H1 (cell line): ENCODE results near the gene FSIP1. TPM values are rescaled to one million over a fixed set of nuclear protein-coding genes. Genes with fewer than 3 reads are reported as not detected.

Experiments used
- KDM4A ChIP-seq: IDR thresholded peaks from one replicate; pipeline ENCODE4 v1.7.1; 2012; ENCODE audit warnings: low read depth, mild to moderate bottlenecking, moderate library complexity, low read length, inconsistent platforms; ENCODE audit not compliant: severe bottlenecking
- POLR2A ChIP-seq, 2 experiments: IDR thresholded peaks; 1 replicate in 1 of 2; 2 replicates in 1 of 2; pipeline ENCODE4 v1.6.1; 2011; ENCODE audit warnings: low read depth in 2 of 2, low read length in 2 of 2, mild to moderate bottlenecking in 2 of 2; ENCODE audit errors: control extremely low read depth in 1 of 2
- polyA plus RNA-seq, 7 experiments: library from polyadenylated mRNA; depleted of rRNA in 3 of 7; stranded (reverse) in 5 of 7; unstranded in 2 of 7; fragments of >200 nt in 5 of 7; fragments of 200-250 nt in 2 of 7; gene quantifications; 1 replicate in 5 of 7; 2 replicates in 1 of 7; 4 replicates in 1 of 7; pipeline versions ENCODE4 v1.2.1 to v1.2.3, GENCODE V29; 2011 to 2013; ENCODE audit warnings: missing spikeins in 2 of 7, mixed read lengths in 2 of 7
- total RNA-seq: library from RNA; stranded (reverse); fragmentation: NEBNext Ultra II Directional; extraction: Animal tissue kit (Norgen Biotek cat#: 25700); gene quantifications from 2 replicates; pipeline ENCODE4 v1.2.1, GENCODE V29; 2021
- TF ChIP-seq, protein P1 (sequence below): fragments of 300-600 bp; sonication (generic); IDR thresholded peaks from 2 replicates; pipeline ENCODE4 v1.7.1; 2012; ENCODE audit warnings: low read length, moderate library complexity, mild to moderate bottlenecking, inconsistent platforms; ENCODE audit not compliant: insufficient replicate concordance

Gene FSIP1
- total and polyA plus RNA-seq, 2 of the 8 experiments (the other 6 are each of a cell fraction or from before 2014, with no cell fraction given), result 0.18 to 1.3 TPM

GRCh38 chr15:39589815-39590644, 192.6 kb downstream of the FSIP1 start (continued):
- TF ChIP-seq, protein P1, sequence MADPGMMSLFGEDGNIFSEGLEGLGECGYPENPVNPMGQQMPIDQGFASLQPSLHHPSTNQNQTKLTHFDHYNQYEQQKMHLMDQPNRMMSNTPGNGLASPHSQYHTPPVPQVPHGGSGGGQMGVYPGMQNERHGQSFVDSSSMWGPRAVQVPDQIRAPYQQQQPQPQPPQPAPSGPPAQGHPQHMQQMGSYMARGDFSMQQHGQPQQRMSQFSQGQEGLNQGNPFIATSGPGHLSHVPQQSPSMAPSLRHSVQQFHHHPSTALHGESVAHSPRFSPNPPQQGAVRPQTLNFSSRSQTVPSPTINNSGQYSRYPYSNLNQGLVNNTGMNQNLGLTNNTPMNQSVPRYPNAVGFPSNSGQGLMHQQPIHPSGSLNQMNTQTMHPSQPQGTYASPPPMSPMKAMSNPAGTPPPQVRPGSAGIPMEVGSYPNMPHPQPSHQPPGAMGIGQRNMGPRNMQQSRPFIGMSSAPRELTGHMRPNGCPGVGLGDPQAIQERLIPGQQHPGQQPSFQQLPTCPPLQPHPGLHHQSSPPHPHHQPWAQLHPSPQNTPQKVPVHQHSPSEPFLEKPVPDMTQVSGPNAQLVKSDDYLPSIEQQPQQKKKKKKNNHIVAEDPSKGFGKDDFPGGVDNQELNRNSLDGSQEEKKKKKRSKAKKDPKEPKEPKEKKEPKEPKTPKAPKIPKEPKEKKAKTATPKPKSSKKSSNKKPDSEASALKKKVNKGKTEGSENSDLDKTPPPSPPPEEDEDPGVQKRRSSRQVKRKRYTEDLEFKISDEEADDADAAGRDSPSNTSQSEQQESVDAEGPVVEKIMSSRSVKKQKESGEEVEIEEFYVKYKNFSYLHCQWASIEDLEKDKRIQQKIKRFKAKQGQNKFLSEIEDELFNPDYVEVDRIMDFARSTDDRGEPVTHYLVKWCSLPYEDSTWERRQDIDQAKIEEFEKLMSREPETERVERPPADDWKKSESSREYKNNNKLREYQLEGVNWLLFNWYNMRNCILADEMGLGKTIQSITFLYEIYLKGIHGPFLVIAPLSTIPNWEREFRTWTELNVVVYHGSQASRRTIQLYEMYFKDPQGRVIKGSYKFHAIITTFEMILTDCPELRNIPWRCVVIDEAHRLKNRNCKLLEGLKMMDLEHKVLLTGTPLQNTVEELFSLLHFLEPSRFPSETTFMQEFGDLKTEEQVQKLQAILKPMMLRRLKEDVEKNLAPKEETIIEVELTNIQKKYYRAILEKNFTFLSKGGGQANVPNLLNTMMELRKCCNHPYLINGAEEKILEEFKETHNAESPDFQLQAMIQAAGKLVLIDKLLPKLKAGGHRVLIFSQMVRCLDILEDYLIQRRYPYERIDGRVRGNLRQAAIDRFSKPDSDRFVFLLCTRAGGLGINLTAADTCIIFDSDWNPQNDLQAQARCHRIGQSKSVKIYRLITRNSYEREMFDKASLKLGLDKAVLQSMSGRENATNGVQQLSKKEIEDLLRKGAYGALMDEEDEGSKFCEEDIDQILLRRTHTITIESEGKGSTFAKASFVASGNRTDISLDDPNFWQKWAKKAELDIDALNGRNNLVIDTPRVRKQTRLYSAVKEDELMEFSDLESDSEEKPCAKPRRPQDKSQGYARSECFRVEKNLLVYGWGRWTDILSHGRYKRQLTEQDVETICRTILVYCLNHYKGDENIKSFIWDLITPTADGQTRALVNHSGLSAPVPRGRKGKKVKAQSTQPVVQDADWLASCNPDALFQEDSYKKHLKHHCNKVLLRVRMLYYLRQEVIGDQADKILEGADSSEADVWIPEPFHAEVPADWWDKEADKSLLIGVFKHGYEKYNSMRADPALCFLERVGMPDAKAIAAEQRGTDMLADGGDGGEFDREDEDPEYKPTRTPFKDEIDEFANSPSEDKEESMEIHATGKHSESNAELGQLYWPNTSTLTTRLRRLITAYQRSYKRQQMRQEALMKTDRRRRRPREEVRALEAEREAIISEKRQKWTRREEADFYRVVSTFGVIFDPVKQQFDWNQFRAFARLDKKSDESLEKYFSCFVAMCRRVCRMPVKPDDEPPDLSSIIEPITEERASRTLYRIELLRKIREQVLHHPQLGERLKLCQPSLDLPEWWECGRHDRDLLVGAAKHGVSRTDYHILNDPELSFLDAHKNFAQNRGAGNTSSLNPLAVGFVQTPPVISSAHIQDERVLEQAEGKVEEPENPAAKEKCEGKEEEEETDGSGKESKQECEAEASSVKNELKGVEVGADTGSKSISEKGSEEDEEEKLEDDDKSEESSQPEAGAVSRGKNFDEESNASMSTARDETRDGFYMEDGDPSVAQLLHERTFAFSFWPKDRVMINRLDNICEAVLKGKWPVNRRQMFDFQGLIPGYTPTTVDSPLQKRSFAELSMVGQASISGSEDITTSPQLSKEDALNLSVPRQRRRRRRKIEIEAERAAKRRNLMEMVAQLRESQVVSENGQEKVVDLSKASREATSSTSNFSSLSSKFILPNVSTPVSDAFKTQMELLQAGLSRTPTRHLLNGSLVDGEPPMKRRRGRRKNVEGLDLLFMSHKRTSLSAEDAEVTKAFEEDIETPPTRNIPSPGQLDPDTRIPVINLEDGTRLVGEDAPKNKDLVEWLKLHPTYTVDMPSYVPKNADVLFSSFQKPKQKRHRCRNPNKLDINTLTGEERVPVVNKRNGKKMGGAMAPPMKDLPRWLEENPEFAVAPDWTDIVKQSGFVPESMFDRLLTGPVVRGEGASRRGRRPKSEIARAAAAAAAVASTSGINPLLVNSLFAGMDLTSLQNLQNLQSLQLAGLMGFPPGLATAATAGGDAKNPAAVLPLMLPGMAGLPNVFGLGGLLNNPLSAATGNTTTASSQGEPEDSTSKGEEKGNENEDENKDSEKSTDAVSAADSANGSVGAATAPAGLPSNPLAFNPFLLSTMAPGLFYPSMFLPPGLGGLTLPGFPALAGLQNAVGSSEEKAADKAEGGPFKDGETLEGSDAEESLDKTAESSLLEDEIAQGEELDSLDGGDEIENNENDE, result peak; percentile 14
- TF ChIP-seq KDM4A (no peak), POLR2A (IDR thresholded peaks at IDR 0.05; ENCODE audit: control extremely low read depth in 1 of 2, low read depth in 2 of 2, low read length in 2 of 2) (peak in 1 of 2 experiments; percentile 78; a peak in 2 of 3 replicates)
